HG03354 (cell line): ENCODE measurements around the gene CWC22.
"Not testable (repeated sequence)": the region's sequence is repeated elsewhere in the genome, so short reads cannot be mapped to it uniquely, and the experiment has no call there.

Experiments
- ATAC-seq: cut with Tn5 transposase; IDR thresholded peaks from one replicate; pipeline ENCODE4 v1.9.1; 2021; ENCODE audit warnings: mild to moderate bottlenecking; ENCODE audit not compliant: unreplicated experiment, poor library complexity, severe bottlenecking

CWC22 gene

GRCh38 chr2:180006781-180007579 lies at the start of gene CWC22:
CWC22 (minus strand) TSS chr2:180007297; CDS start chr2:179993341, 13,956 bp downstream.
- ATAC-seq = peak; percentile 97

DNA sequence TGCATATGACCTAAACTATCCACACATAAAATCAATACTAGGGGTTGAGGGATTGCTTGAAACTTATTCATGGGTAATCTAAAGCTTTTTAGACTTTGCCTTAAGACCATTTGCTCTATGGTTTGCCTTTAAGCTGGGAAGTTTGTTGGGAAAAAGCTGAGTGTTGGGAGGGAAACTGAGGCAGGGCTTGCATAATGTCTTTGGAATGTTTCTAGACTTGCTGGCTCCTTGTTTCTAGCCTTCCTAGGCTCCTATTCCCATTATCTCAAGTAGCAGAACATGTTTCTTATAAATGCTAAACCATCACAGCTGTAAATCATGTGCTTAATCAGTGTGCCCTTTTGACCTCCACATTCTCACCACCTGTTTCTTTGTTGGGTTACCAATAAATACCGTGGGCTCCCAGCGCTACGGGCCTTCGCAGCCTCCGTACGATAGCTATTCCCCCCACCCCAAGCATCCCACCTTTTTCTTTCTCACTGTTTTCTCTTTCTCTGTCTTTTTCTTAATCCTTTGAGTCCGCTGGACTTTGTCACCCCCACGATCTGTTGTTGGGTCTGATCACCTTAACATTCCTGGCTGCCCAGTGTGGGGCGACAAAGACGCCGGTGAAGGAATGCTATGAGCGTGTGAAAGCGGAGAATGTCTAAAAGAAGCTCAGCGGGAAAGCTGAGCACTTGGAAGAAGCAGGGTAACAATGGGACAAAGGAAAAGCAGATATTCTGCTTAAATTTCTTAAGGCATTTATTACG lies 49.4 kb upstream of the CWC22 start:
- ATAC-seq = no peak

DNA sequence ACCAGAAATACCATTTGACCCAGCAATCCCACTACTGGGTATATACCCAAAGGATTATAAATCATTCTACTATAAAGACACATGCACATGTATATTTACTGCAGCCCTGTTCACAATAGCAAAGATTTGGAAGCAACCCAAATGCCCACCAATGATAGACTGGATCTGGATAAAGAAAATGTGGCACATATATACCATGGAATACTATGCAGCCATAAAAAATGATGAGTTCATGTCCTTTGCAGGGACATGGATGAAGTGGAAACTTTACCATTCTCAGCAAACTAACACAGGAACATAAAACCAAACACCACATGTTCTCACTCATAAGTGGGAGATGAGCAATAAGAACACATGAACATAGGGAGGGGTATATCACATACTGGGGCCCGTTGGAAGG lies 47.5 kb upstream of the CWC22 start:
- not testable (repeated sequence) for ATAC-seq

- ATAC-seq = no peak
These were observed 43.1 kb upstream of the CWC22 start for GRCh38 chr2:180050246-180050645.

- no peak for ATAC-seq
These were observed 41.2 kb upstream of the CWC22 start for GRCh38 chr2:180048251-180048650.

DNA sequence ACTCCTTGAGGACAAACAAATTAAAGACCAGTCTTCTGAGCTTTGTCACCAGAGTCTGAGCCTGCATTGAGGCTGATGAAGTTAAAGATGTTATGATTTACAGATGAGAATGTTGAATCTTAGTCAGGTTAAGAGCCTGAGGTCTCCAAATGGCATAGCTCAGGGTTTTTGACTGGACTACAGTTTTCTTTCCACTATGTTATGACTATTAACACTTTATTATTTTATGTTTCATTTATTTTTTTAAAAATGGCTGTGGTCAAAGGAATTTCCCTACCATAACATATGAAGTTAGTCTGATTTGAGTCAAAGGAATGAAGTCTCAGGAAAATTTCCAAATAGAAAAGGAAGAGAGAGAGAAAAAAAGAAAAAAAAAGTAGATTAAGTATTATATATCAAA lies 39.7 kb upstream of the CWC22 start:
- no peak for ATAC-seq

DNA sequence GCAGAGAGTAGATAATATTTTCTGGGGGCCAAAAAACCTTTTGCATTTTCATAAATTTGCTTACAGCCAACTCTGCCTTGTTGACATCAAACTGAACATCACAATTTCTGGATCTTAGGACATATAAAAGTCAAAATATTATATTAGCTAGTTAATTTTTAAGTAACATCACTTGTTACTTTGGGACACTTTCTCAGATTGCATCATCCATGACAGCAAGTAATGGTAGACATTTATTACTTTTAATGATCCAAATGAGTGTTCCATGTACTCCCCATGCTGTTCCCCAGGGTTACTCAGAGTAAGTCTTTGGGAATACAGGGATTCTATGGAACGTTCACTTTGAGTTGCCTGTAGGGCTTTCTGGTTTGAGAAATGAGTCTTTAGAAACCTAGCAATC lies 39.1 kb upstream of the CWC22 start:
- ATAC-seq = no peak

- ATAC-seq = no peak
These were observed 33.2 kb upstream of the CWC22 start for GRCh38 chr2:180040146-180040925.

GRCh38 chr2:180038997-180039396 lies 31.9 kb upstream of the CWC22 start:
- ATAC-seq = no peak

DNA sequence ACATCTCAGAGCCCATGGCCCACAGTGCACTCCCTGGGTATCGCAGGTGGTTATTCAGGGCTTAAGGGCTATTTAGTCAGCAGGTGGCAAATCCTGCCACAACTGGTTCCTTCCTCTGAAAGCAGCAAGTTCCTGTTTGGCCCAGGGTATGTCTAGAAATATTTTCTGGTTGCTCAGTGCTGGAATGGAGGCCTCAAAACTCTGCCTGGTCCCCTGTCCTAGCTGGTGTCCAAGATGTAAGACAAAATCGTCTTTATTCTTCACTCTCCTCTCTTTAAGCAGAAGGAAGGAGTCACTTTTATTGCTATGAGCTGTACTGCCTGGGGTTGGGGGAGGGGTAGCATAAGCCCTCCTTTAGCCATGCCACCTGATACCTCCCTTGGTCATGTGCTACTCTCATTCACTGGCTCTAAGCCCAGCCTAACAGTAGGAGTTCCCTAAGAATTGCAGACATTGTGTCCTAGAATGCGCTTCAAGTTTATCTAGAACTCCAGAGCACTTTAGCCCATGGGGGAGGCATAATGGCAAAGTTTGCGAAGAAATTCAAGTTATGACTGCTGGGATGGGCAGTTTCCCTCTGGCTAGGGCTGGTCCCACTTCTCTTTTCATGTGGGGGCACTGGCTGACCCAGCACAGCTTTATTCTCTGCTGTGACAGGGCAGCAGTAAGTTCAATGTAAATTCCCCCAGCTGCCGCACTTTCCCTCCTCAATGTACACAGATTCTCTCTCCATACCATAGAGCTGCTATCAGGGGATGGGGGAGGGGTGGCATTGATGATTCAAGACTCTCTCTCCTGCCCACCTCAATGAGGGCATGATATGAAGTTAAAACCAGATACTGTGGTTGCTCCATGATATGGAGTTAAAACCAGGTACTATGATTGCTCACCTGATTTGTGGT lies 27.1 kb upstream of the CWC22 start:
- ATAC-seq = no peak

- no peak for ATAC-seq
These were observed 22.5 kb upstream of the CWC22 start for GRCh38 chr2:180029575-180029974.

- no peak for ATAC-seq
These were observed 14.8 kb upstream of the CWC22 start for GRCh38 chr2:180021850-180022249.

DNA sequence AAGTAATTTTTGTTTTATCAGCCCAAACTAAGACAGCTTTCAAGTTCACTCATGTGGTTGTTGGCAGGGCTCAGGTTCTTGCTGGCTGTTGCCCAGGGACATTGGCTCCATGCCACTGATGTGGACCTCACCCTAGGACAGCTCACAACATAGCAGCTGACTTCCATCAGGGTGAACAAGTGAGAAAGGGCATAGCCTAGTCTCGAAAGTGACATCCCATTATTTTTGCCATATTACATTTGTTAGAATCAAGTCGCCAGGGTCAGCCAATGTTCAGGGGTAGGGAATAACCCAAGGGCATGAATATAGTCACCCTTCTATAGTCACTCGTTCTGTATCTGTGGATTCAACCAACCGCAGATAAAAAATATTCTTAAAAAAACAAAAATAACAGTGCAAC lies 10.7 kb upstream of the CWC22 start:
- no peak for ATAC-seq

GRCh38 chr2:180016937-180017336 lies 9.8 kb upstream of the CWC22 start:
- no peak for ATAC-seq

- ATAC-seq = no peak
These were observed 9.0 kb upstream of the CWC22 start for GRCh38 chr2:180015951-180016709.

- no peak for ATAC-seq
These were observed 5.4 kb upstream of the CWC22 start for GRCh38 chr2:180012523-180012922.

- ATAC-seq = no peak
These were observed 3.6 kb upstream of the CWC22 start for GRCh38 chr2:180010701-180011100.

GRCh38 chr2:180006231-180006630 lies 866 bp downstream of the CWC22 start:
- no peak for ATAC-seq

DNA sequence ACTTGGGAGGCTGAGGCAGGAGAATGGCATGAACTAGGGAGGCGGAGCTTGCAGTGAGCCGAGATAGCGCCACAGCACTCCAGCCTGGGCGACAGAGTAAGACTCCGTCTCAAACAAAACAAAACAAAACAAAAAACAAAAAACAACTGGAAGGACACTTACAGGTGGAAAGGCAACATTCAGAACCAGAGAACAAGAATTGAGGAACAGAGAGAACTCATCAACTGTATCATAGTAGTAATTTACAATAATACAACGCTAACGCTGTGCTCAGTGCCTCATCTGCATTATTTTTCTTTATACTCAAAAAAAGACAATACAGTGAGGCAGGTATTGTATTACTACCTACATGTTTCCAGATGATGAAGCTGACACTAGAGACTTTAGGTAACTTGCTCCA lies 1.6 kb downstream of the CWC22 start:
- ATAC-seq = not testable (repeated sequence)
